Nephron (organoid): ENCODE data around the gene SETDB1.

Source experiments
- H3K27ac Mint-ChIP-seq, 3 experiments: 2 replicates each; pipeline ENCODE4 v1.8.0; 2020; ENCODE audit warnings: mixed read lengths in 3 of 3, mild to moderate bottlenecking in 2 of 3, moderate library complexity in 1 of 3
- H3K27me3 Mint-ChIP-seq: 2 replicates; pipeline ENCODE4 v1.8.0; 2021; ENCODE audit warnings: low read depth, mild to moderate bottlenecking, moderate library complexity, mixed read lengths
- H3K36me3 Mint-ChIP-seq: 2 replicates; pipeline ENCODE4 v1.8.0; 2020; ENCODE audit warnings: low read depth, mixed read lengths
- H3K4me1 Mint-ChIP-seq: 2 replicates; pipeline ENCODE4 v1.8.0; 2020; ENCODE audit warnings: mixed read lengths
- H3K4me3 Mint-ChIP-seq, 3 experiments: 2 replicates each; pipeline ENCODE4 v1.8.0; 2020; ENCODE audit warnings: mild to moderate bottlenecking in 3 of 3, mixed read lengths in 3 of 3, moderate library complexity in 2 of 3
- H3K9me3 Mint-ChIP-seq: 2 replicates; pipeline ENCODE4 v1.8.0; 2020; ENCODE audit warnings: mixed read lengths
- TF ChIP-seq, protein P1 (sequence below), 3 experiments: fragments of 200-600 bp; sonication (generic); IDR thresholded peaks; one replicate each; pipeline ENCODE4 v1.5.0; 2021; ENCODE audit warnings: antibody characterized with exemption in 3 of 3; ENCODE audit not compliant: unreplicated experiment in 3 of 3

The SETDB1 gene

DNA sequence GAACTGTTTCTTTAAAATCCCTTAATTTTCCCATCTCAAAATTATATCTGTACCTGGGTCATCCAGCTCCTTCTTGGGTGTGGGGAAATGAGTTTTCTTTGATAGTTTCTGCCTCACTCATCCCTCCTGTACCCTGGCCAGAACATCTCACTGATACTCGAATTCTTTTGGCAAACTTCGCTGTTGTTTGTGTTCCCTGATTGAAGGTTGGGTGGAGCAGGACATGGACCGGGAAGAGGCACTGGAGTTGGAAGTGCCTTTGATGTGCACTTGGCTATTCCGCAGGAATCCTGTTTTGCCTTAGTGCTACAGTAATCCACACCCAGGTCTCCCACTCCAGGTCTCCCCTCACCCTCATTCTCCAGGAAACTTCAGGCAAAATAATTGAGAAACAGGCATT lies 69.3 kb downstream of the SETDB1 start:
- TF ChIP-seq, protein P1, sequence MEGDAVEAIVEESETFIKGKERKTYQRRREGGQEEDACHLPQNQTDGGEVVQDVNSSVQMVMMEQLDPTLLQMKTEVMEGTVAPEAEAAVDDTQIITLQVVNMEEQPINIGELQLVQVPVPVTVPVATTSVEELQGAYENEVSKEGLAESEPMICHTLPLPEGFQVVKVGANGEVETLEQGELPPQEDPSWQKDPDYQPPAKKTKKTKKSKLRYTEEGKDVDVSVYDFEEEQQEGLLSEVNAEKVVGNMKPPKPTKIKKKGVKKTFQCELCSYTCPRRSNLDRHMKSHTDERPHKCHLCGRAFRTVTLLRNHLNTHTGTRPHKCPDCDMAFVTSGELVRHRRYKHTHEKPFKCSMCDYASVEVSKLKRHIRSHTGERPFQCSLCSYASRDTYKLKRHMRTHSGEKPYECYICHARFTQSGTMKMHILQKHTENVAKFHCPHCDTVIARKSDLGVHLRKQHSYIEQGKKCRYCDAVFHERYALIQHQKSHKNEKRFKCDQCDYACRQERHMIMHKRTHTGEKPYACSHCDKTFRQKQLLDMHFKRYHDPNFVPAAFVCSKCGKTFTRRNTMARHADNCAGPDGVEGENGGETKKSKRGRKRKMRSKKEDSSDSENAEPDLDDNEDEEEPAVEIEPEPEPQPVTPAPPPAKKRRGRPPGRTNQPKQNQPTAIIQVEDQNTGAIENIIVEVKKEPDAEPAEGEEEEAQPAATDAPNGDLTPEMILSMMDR (IDR thresholded peaks at IDR 0.05; ENCODE audit: unreplicated experiment in 3 of 3), result no peak
- no peak overlapping the region for H3K27ac Mint-ChIP-seq
- no peaks in the 10 kb centered on the region for H3K27me3 Mint-ChIP-seq
- H3K36me3 Mint-ChIP-seq, result peaks cover 24% of the 10 kb centered on the region
- no peaks in the 10 kb centered on the region for H3K9me3 Mint-ChIP-seq
- peaks cover 5% of the 10 kb centered on the region for H3K4me1 Mint-ChIP-seq
- no peak overlapping the region for H3K4me3 Mint-ChIP-seq

DNA sequence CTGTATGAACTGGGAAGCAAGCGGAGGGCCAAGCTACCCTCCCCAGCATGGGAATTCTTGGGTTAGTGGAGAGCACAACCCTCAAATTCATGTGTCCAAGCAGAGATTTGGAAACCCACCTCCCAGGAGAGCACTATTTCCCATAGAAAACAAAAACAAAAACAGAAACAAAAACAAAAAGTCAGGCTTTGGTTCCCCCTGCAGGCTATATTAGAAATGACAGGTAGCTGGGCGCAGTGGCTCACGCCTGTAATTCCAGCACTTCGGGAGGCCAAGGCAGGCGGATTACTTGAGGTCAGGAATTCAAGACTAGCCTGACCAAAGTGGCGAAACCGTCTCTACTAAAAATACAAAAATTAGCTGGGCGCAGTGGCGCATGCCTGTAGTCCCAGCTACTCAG lies 69.7 kb downstream of the SETDB1 start:
- Mint-ChIP-seq H3K27me3 (no peaks in the 10 kb centered on the region), H3K27ac (no peak overlapping the region), H3K4me1 (peaks cover 5% of the 10 kb centered on the region), H3K36me3 (peaks cover 27% of the 10 kb centered on the region), H3K4me3 (no peak overlapping the region), H3K9me3 (no peaks in the 10 kb centered on the region)
- TF ChIP-seq, protein P1 (IDR thresholded peaks at IDR 0.05; ENCODE audit: unreplicated experiment in 3 of 3), result peak; percentile 85 to 90 (median 86)

DNA sequence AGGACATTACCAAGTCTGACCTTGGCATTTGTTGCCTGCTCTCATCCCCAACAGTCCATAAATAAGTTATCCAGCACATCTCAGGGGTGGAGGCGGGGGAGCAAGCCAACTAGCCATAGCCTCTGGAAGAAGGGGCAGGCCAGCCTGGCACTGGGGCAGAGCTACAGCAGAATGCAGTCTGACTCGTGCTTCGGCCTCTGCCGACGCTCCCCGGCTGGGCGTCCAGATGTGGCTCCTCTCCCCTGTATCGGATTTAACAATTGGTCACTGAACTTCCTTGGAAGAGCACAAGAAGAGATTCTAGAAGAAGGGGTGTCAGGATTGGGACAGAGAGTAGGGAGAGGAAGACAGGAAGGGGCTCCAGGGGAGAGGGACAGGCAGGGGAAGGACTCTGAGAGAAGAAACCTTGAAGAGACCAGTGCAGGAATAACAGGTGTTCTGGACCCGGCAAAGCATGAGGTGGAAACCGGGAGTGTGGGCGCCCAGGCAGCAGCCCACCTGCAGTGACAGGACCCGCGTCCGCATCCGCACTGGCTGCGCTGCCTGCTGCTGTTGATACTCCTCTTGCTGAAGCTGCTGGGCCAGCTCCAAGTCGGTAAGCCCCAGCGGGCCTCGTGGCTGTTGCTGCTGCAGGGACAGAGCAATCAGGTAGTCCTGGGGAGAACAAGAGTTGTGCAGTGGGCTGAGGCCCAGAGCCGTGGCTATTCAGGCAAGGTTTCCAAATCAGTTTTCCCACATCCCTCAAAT lies 71.1 kb downstream of the SETDB1 start:
- peaks cover 5% of the 10 kb centered on the region for H3K4me1 Mint-ChIP-seq
- peaks cover 38% of the 10 kb centered on the region for H3K36me3 Mint-ChIP-seq
- no peak overlapping the region for H3K4me3 Mint-ChIP-seq
- no peaks in the 10 kb centered on the region for H3K27me3 Mint-ChIP-seq
- TF ChIP-seq, protein P1 (IDR thresholded peaks at IDR 0.05; ENCODE audit: unreplicated experiment in 3 of 3), result no peak
- no peaks in the 10 kb centered on the region for H3K9me3 Mint-ChIP-seq
- H3K27ac Mint-ChIP-seq, result no peak overlapping the region

DNA sequence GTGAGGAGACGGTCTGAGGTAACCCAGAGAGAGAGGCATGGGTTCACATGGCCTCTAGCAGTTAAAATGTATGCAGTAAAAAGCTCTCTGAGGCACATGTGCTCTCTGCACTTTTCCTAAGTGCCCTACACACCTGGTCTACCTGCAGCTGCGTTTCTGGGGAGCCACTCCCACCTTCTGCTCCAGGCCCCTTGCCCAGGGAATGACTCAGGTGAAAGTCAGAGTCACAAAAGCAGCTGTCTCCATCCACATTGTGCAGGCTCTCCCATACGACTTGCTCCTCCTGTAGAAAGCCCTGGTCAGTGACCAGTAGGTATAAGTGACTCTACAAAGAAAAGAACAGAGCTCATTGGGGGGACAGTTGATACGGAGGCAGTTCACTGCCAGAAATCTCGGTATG lies 71.8 kb downstream of the SETDB1 start:
- peaks cover 42% of the 10 kb centered on the region for H3K36me3 Mint-ChIP-seq
- H3K27me3 Mint-ChIP-seq, result no peaks in the 10 kb centered on the region

DNA sequence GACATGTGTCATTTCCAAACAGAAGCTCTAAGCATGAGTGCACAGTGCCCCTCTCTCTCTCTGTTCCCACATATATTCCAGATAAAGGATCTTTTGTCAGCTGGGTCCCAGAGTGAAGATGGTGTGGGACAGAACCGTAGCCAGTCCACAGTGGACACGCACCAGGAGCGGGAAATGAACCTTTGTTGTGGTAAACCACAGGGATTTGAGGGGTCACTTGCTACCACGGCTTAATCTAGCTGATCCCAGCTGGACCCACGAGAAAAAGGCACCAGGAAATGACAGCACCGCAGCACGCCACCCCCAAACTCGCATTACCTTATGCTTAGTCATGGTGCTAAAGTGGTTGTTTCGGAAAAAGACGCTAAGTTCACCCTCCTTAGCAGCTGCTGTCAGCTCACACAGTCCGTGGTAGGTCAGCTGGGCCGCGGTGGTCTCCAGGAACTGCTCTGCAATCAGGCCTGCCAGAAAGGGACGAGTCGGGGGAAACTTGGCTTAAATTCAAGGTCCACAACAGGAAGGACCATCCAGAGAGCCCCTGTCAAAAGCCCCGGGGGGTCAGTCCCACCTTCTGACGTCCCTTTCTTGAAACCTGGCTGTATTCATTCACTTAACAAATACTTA lies 73.0 kb downstream of the SETDB1 start:
- H3K27me3 Mint-ChIP-seq, result no peaks in the 10 kb centered on the region
- TF ChIP-seq, protein P1 (IDR thresholded peaks at IDR 0.05; ENCODE audit: unreplicated experiment in 3 of 3), result no peak
- no peak overlapping the region for H3K4me3 Mint-ChIP-seq
- H3K36me3 Mint-ChIP-seq, result peaks cover 42% of the 10 kb centered on the region
- H3K9me3 Mint-ChIP-seq, result no peaks in the 10 kb centered on the region
- H3K27ac Mint-ChIP-seq, result no peak overlapping the region
- peaks cover 13% of the 10 kb centered on the region for H3K4me1 Mint-ChIP-seq

More for the DNA sequence above, 71.8 kb downstream of the SETDB1 start:
- Mint-ChIP-seq H3K4me1 (peaks cover 11% of the 10 kb centered on the region), H3K9me3 (no peaks in the 10 kb centered on the region), H3K4me3 (no peak overlapping the region), H3K27ac (no peak overlapping the region)
- TF ChIP-seq, protein P1 (IDR thresholded peaks at IDR 0.05; ENCODE audit: unreplicated experiment in 3 of 3), result no peak
